CD1c-positive myeloid dendritic cell (primary cell): ENCODE data around the gene HIF3A.

Experiments
- DNase-seq: peaks from one replicate; pipeline ENCODE4 v3.0.0-alpha.2; 2016; ENCODE audit errors: extremely low spot score

Gene HIF3A

DNA sequence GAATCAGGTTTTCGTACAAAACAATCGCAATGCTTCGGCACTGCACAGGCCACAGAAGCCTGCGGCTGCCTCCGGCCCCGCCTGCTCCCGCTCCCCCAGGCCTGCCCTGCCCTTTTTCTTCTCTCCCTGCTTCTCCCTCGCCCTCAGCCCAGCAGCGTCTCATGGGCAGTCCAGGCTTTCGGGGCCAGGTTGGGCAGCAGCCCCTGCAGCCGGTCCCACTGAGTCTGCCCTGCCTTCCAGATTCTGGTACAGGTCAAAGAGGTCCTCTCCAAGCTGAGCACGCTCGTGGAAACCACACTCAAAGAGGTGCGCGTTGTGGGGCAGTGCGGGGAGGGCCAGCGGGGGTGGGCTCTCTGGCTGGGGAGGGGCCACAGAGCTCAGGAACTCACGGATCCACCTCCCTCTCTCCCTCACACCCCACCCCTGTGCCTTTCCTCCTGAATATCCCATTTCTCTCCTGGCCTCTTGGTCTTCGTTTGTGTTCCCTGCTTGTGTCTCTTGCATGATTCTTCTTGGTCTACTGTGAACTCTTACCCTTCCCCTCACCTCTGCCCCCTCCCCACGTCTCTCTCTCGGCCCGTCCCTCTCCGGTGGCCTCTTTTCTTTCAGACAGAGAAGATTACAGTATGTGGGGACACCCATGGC lies 86.5 kb downstream of the HIF3A start:
- no peak for DNase-seq

DNA sequence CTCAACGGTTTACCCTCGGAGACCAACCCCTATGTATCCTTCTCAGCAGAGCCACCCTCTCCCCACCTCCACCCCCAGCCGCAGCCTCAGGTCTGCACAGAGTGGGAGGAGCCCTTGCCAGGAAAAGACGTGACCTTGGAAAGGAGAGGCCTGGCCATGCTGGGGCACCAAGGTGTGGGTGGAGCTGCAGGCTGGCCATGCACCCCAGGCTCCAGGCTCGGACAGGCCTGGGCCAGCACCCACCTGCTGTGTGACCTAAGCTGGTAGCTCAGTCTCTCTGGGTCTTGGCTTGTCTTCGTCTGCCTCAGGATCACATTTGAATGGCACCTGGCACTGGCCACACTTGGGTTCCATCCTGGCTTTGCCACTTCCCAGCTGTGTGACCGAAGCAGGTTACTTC lies 87.0 kb downstream of the HIF3A start:
- DNase-seq = no peak

DNA sequence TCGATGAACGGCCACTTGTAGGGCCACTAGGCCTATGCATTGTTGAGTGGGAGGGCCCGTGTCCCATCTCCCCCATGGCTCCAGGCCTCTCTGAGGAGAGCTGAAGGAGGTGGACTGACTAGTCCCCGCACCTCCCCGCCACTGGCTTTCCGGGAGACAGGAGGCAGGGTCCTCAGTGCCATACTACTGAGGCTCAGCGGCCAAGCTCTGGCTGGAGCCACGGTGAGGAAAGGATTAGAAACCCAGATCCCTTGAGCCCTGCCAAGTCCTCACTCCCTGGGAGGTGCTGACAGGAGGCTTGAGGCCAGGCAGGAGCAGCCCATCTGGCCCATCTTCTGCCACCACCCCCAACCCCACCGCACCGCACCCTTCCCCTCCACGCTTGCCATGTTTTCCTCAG lies 87.6 kb downstream of the HIF3A start:
- no peak for DNase-seq

DNA sequence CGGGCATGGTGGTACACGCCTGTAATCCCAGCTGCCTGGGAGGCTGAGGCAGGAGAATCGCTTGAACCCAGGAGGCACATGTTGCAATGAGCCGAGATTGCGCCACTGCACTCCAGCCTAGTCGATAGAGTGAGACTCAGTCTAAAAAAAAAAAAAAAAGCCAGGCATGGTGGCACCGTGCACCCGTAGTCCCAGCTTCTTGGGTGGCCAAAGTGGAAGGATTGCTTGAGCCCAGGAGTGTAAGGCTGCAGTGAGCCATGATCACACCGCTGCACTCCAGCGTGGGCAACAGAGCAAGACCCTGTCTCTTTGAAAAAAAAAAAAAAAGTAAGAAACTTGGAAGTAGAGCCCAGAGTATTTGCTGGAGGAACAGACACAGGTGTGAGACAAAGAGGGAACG lies 88.8 kb downstream of the HIF3A start:
- DNase-seq = no peak

DNA sequence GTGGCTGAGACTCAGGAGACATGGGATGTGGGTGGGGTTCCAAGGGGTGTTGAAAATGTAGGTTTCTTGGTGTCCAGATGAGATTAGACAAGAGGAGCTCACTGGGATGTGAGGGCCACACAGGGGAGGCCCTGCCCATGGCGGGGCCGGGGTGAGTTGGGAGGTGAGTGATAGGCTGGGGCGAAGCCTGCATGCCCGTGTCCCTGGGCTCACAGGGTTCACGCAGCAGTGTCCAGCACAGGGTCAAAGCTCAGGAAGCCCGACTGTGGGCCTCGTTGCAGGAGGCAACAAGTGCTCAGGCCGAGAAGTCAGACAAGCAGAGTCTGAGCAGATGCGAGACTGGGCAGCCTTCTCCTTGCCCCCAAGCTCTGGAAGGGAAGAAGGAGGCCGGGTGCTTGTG lies 89.3 kb downstream of the HIF3A start:
- no peak for DNase-seq

DNA sequence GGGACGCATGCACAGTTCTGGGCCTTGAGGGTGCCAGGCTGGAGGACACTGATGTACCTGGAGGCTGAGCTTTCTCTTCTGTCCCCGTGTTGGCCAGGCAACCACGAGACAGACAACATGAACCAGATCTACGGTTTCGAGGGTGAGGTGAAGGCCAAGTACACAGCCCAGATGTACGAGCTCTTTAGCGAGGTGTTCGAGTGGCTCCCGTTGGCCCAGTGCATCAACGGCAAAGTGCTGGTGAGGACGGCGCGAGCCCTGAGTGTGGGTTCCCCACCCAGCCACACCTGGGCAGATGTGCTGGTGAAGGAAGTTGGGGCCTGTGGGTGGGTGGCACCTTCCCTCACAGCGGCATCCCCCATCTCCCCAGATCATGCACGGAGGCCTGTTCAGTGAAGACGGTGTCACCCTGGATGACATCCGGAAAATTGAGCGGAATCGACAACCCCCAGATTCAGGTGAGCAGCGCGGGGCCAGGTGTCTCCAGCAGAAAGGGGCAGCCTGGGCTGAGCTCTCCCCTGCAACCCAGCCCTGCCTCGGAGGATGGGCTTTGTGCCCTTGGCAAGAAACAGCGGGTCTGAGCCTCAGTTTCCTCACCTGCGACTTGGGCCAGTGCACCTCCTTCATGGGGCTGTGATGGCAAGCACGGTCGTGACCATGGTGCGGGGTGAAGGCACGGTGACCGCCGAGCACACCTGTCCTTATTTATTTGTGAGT lies 90.3 kb downstream of the HIF3A start:
- no peak for DNase-seq

DNA sequence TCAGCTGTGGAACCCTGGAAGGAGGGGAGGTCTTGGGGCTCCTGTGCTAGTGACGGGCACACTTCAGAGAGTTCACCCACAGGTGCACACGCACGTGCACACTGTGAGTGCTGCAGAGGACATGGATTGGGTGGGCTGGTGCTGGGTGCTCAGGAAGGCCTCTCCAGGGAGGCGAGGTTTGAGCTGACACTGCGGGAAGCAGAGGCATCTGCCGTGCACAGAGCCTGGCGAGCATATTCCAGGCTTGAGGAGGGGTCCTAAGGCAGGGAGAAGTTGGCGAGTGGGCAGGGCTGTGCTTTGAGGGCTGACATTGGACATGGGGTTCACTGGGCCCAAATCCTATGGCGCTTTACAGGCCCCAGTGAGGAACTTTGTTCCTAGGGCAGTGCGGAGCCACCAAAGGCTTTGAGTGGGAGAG lies 90.9 kb downstream of the HIF3A start:
- DNase-seq = no peak

DNA sequence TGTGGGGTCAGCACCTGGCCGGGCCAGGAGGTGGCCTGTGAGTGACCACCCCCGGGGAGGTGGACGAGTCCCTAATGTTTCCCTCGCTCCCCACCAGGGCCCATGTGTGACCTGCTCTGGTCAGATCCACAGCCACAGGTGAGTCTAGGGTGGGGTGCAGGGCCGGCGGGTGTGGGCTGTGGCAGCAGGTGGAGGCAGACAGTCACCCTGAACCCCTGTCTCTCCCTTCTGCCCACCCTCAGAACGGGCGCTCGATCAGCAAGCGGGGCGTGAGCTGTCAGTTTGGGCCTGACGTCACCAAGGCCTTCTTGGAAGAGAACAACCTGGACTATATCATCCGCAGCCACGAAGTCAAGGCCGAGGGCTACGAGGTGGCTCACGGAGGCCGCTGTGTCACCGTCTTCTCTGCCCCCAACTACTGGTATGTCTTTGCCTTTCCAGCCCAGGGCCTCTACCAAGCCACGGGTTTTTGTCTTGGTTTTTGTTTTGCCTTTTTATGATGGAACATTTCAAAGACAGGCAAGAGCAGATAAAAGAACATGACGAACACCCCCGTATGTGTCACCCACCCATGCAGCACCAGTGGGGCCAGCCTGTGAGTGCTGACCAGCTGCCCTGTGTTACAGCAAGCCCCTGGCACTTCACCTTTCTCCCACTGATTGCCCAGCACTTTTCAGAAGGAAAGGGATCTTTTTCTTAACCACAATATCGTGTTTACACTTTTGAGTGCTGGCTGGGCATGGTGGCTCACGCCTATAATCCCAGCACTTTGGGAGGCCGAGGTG lies 91.7 kb downstream of the HIF3A start:
- no peak for DNase-seq

GRCh38 chr19:46390121-46390858 lies 93.4 kb downstream of the HIF3A start:
- DNase-seq = no peak

DNA sequence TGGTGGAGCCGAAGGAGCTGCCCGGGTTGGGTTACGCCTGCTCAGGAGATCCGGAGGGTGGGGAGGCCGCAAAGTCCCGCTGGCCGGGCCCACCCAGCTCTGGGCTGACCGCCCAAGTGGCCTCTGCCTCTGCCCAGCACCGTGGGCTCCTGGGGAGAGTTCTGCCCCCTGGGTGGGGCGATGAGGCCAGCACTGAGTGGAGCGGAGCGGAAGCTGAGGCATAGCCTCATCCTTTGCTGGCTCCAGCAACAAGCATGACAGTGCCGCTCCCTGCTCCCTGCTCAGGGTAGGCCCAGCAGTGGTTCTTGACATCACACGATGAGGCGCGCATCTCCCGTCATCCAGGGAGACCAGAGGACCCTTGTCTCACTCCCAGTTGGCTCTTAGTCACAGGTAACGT lies 94.0 kb downstream of the HIF3A start:
- DNase-seq = no peak

DNA sequence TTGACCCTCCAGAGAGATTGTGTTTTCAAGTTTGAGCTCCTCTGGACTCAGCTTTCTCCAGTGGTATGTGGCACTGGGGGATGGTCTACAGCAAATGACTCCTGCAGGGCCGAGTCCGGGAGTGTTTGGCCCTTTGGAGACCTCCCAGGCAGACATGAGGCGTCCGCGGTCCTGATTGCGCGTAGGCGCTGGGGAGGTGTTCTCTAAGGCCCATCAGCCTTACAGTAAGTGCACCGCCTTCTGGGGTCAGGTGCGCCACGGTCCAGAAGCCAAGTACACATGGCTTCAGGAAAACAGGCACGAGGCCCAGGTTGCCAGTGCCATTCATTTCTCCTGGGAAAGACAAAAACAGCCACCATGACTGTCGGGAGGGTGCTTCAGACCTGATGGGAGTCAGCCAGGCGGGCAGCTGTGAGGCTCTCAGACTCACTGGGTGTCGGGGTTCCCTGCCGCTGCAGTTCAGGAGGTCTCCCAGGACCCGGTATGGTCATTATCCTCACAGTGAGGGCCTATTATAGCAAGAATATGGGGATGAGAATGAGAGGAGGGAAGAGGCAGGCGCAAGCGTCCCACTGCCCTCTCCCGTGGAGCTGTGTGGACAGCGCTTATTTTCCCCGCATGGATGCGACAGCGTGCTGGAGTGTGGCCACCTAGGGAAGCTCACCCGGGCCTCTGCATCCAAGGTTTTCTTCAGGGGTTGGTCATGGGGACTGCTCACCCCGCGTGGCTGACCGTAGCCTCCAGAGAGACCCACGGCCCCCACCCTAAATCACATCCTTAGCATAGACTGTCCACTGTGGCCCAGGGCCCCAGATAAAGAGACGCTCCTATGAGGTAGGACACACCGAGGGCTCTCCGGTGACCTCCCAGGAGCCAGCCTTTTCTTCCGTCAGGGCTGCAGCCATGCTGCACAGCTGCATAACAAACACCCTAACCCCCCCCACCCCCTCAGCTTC lies 94.7 kb downstream of the HIF3A start:
- no peak for DNase-seq

DNA sequence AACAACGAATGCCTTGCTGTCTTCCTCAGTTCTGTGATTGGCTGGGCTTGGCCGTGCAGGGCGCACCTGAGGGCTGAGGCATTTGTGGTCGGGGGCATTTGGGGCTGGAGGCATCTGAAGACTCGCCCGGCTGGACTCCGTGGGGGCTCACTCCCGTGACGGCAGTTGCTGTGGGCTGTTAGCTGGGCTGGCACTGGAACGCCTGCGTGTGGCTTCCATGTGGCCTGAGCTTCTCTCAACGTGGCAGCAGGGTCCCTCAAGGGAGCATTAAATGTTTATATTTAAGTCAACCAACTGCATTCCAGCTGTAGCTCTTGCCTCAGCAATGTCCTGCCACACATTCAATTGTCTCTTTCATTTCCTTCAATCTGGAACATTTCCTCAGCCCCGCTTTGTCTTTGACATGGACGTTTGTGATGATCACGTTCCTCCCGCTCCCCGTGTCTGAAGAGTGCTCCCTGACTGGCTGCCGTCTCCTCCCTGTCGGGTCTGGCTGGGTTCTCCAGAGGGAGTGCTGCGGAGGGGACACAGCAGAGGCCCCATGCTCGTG lies 95.5 kb downstream of the HIF3A start:
- no peak for DNase-seq

DNA sequence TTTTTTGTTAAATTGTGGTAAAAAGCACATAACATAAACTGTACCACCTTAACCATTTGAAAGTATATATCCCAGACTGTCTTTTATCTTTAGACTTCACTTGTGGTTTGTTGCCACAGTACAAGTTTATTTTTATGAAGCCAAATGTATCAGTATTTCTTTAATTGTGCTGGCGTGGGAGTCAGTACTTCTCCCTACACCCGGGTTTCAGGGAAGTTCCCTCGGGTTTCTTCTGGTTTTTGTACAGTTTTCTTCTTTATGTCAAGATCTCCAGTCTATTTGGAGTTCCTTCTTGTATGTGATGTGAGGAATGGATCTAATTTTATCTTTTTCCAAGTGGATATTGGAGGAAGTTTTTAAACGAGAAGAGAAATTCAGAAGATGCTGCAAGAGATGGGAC lies 96.0 kb downstream of the HIF3A start:
- peak; percentile 42 for DNase-seq
